ENCODE data around the gene SIGLEC7.

The SIGLEC7 gene

GRCh38 chr19:51187395-51188226, 45.5 kb downstream of the SIGLEC7 start:
- peaks cover 0 to 3% of the 10 kb centered on the region in 2 experiments for H3K4me1 ChIP-seq (ENCODE audit: control insufficient read depth in 1 of 2, insufficient read depth in 1 of 2, low read depth in 1 of 2, low read length in 1 of 2)
- no peaks in the 10 kb centered on the region for H3K36me3 ChIP-seq
- H3K27ac ChIP-seq, result no peak overlapping the region
- H3K4me3 ChIP-seq (ENCODE audit: low read depth in 1 of 2, low read length in 1 of 2), result no peak overlapping the region
- TF ChIP-seq CTCF (IDR thresholded peaks at IDR 0.05), result no peak
- H3K9me3 ChIP-seq, result no peaks in the 10 kb centered on the region
- peaks cover 37% of the 10 kb centered on the region for H3K27me3 ChIP-seq

GRCh38 chr19:51188227-51188559, 46.1 kb downstream of the SIGLEC7 start:
- TF ChIP-seq CTCF (IDR thresholded peaks at IDR 0.05), result no peak
- Histone ChIP-seq H3K4me3 (ENCODE audit: low read depth in 1 of 2, low read length in 1 of 2) (no peak overlapping the region), H3K36me3 (no peaks in the 10 kb centered on the region), H3K27me3 (peaks cover 32% of the 10 kb centered on the region), H3K27ac (no peak overlapping the region), H3K4me1 (ENCODE audit: control insufficient read depth in 1 of 2, insufficient read depth in 1 of 2, low read depth in 1 of 2, low read length in 1 of 2) (peaks cover 0 to 3% of the 10 kb centered on the region in 2 experiments), H3K9me3 (no peaks in the 10 kb centered on the region)

- no peaks in the 10 kb centered on the region for H3K4me1 ChIP-seq (ENCODE audit: control insufficient read depth in 1 of 2, insufficient read depth in 1 of 2, low read depth in 1 of 2, low read length in 1 of 2)
- H3K9me3 ChIP-seq, result no peaks in the 10 kb centered on the region
- H3K27me3 ChIP-seq, result peaks cover 5% of the 10 kb centered on the region
- no peaks in the 10 kb centered on the region for H3K36me3 ChIP-seq
- H3K4me3 ChIP-seq (ENCODE audit: low read depth in 1 of 2, low read length in 1 of 2), result no peak overlapping the region
- TF ChIP-seq CTCF (IDR thresholded peaks at IDR 0.05), result no peak
- H3K27ac ChIP-seq, result no peak overlapping the region
Observed at GRCh38 chr19:51192689-51193088, 50.6 kb downstream of the SIGLEC7 start.

- Histone ChIP-seq H3K4me3 (ENCODE audit: low read depth in 1 of 2, low read length in 1 of 2) (no peak overlapping the region), H3K4me1 (ENCODE audit: control insufficient read depth in 1 of 2, insufficient read depth in 1 of 2, low read depth in 1 of 2, low read length in 1 of 2) (no peaks in the 10 kb centered on the region), H3K9me3 (no peaks in the 10 kb centered on the region), H3K27me3 (peaks cover 5% of the 10 kb centered on the region), H3K27ac (no peak overlapping the region), H3K36me3 (no peaks in the 10 kb centered on the region)
- TF ChIP-seq CTCF (IDR thresholded peaks at IDR 0.05), result no peak
Observed at GRCh38 chr19:51194527-51195315, 52.6 kb downstream of the SIGLEC7 start.

GRCh38 chr19:51195316-51195586, 53.1 kb downstream of the SIGLEC7 start:
- no peak for TF ChIP-seq CTCF (IDR thresholded peaks at IDR 0.05)
- Histone ChIP-seq H3K27me3 (peaks cover 5% of the 10 kb centered on the region), H3K27ac (no peak overlapping the region), H3K9me3 (no peaks in the 10 kb centered on the region), H3K4me3 (ENCODE audit: low read depth in 1 of 2, low read length in 1 of 2) (no peak overlapping the region), H3K36me3 (no peaks in the 10 kb centered on the region), H3K4me1 (ENCODE audit: control insufficient read depth in 1 of 2, insufficient read depth in 1 of 2, low read depth in 1 of 2, low read length in 1 of 2) (no peaks in the 10 kb centered on the region)

All from neutrophil (primary cell).